PFSK-1 (cell line): Measurements from ENCODE around the gene MARK4.

Source experiments
- POLR2AphosphoS5 ChIP-seq: IDR thresholded peaks from 2 replicates; pipeline ENCODE4 v1.6.1; 2012; ENCODE audit warnings: low read depth, mild to moderate bottlenecking, control low read depth, low read length, moderate library complexity
- SIN3A ChIP-seq: IDR thresholded peaks from 2 replicates; pipeline ENCODE4 v1.6.1; 2012; ENCODE audit warnings: mild to moderate bottlenecking, low read length, moderate library complexity, borderline replicate concordance; ENCODE audit not compliant: insufficient read depth
- TAF1 ChIP-seq: IDR thresholded peaks from 2 replicates; pipeline ENCODE4 v1.6.1; 2012; ENCODE audit warnings: low read length, control low read depth, borderline replicate concordance; ENCODE audit not compliant: insufficient read depth

DNA sequence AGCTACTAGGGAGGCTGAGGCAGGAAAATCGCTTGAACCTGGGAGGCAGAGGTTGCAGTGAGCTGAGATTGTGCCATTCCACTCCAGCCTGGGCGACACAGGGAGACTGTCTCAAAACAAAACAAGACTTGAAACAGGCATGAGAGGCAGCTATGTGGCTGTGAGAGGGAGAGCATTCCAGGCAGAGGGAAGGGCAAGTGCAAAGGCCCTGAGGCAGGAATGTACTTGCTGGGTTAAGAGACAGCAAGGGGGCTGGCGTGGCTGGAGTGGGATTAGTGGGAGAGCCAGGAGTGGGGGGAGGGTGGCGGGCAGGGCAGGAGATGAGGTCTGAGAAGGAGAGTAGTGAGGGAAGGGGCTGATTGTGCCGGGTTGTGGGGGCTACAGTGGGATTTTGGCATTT is 27.2 kb upstream of the MARK4 start:
- TF ChIP-seq TAF1: no peak
- TF ChIP-seq POLR2AphosphoS5: no peak
- no peak for TF ChIP-seq SIN3A
